Spleen (tissue), 7 donors: ENCODE measurements around the gene NKX2-1.

Experiments used
- CTCF ChIP-seq, 11 experiments: fragments of 200-600 bp in 7 of 11; fragments of 450-650 bp in 4 of 11; sonication (generic) in 4 of 11; IDR thresholded peaks in 8 of 11; conservative IDR thresholded peaks in 3 of 11; 1 replicate in 7 of 11; 2 replicates in 4 of 11; pipeline versions ENCODE4 v1.4.0 to v1.8.0; 2016 to 2021; ENCODE audit warnings: antibody characterized with exemption in 11 of 11, inconsistent platforms in 4 of 11, mild to moderate bottlenecking in 1 of 11
- POLR2A ChIP-seq, 3 donors: fragments of 450-650 bp; IDR thresholded peaks; one replicate each; pipeline ENCODE4 v1.5.1; 2017; ENCODE audit warnings: antibody characterized with exemption in 3 of 3, mild to moderate bottlenecking in 1 of 3
- POLR2AphosphoS5 ChIP-seq, 3 donors: sonication (generic); formaldehyde crosslinking; IDR thresholded peaks; one replicate each; pipeline ENCODE4 v1.5.1; 2017; ENCODE audit warnings: antibody characterized with exemption in 3 of 3
- donor health status: DM: no; HTN: no; CAD: no; lungs with moderate emphysema.
- donor health status: DM: no; HTN: no; CAD: no.
- donor health status: DM: no; HTN: no; CAD: no.

- TF ChIP-seq CTCF (IDR thresholded peaks at IDR 0.05 in 8 of 11, conservative IDR thresholded peaks at IDR 0.05 in 3 of 11) (no peak), POLR2AphosphoS5 (IDR thresholded peaks at IDR 0.05) (no peak), POLR2A (IDR thresholded peaks at IDR 0.05) (no peak)
These were observed 52.7 kb downstream of the NKX2-1 start for GRCh38 chr14:36467332-36467731.
